Omental fat pad (tissue), 4 donors: ENCODE results near the gene ADGRB3. TPM values are rescaled to one million over a fixed set of nuclear protein-coding genes. Genes with fewer than 3 reads are reported as not detected.

Source experiments
- ATAC-seq: fragments of 150-250 bp; one replicate; pipeline ENCODE4 v1.9.1; 2016; ENCODE audit warnings: mild to moderate bottlenecking, moderate library complexity; ENCODE audit not compliant: low FRiP score
- DNase-seq: peaks from one replicate; pipeline ENCODE4 v3.0.0-alpha.2; 2019; ENCODE audit warnings: low spot score
- CTCF ChIP-seq, 3 donors: fragments of 450-650 bp; IDR thresholded peaks; one replicate each; pipeline ENCODE4 v1.5.1; 2016 to 2017; ENCODE audit warnings: antibody characterized with exemption in 3 of 3, mild to moderate bottlenecking in 3 of 3, moderate library complexity in 2 of 3
- total RNA-seq, 4 donors: library from RNA; depleted of rRNA; stranded (reverse); fragments of >200 nt; gene quantifications; one replicate each; pipeline ENCODE4 v1.1.0, GENCODE V29; 2016

ADGRB3 gene
- total RNA-seq, 4 donors from 2014 or later: 0.84 to 4.4 (median 1.9) TPM

GRCh38 chr6:68637782-68638181 lies 2.7 kb downstream of the ADGRB3 start:
- no peak for TF ChIP-seq CTCF (IDR thresholded peaks at IDR 0.05)
- no peak for ATAC-seq
- DNase-seq: no peak

GRCh38 chr6:68638230-68638900 lies 3.3 kb downstream of the ADGRB3 start:
- ATAC-seq (no peak), DNase-seq (no peak)
- no peak for TF ChIP-seq CTCF (IDR thresholded peaks at IDR 0.05)

GRCh38 chr6:68639211-68639610 lies 4.1 kb downstream of the ADGRB3 start:
- no peak for ATAC-seq
- no peak for TF ChIP-seq CTCF (IDR thresholded peaks at IDR 0.05)
- DNase-seq: no peak

GRCh38 chr6:68639826-68640490 lies 4.9 kb downstream of the ADGRB3 start:
- DNase-seq (no peak), ATAC-seq (no peak)
- TF ChIP-seq CTCF (IDR thresholded peaks at IDR 0.05): no peak

- no peak for DNase-seq
- no peak for TF ChIP-seq CTCF (IDR thresholded peaks at IDR 0.05)
- ATAC-seq: no peak
These were observed 5.4 kb downstream of the ADGRB3 start for GRCh38 chr6:68640491-68640835.

- TF ChIP-seq CTCF (IDR thresholded peaks at IDR 0.05): no peak
- ATAC-seq (no peak), DNase-seq (no peak)
These were observed 6.1 kb downstream of the ADGRB3 start for GRCh38 chr6:68641172-68641571.

- DNase-seq (no peak), ATAC-seq (no peak)
- no peak for TF ChIP-seq CTCF (IDR thresholded peaks at IDR 0.05)
These were observed 7.0 kb downstream of the ADGRB3 start for GRCh38 chr6:68642081-68642480.
